ENCODE measurements around the gene TLR1.

Gene TLR1

GRCh38 chr4:38785041-38785790, 19.4 kb downstream of the TLR1 start:
- TF ChIP-seq, protein P1, sequence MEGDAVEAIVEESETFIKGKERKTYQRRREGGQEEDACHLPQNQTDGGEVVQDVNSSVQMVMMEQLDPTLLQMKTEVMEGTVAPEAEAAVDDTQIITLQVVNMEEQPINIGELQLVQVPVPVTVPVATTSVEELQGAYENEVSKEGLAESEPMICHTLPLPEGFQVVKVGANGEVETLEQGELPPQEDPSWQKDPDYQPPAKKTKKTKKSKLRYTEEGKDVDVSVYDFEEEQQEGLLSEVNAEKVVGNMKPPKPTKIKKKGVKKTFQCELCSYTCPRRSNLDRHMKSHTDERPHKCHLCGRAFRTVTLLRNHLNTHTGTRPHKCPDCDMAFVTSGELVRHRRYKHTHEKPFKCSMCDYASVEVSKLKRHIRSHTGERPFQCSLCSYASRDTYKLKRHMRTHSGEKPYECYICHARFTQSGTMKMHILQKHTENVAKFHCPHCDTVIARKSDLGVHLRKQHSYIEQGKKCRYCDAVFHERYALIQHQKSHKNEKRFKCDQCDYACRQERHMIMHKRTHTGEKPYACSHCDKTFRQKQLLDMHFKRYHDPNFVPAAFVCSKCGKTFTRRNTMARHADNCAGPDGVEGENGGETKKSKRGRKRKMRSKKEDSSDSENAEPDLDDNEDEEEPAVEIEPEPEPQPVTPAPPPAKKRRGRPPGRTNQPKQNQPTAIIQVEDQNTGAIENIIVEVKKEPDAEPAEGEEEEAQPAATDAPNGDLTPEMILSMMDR (IDR thresholded peaks at IDR 0.05; ENCODE audit: insufficient read depth, low read depth, low read length, missing control alignments), result no peak
- peak; percentile 70 for DNase-seq (ENCODE audit: low read depth)
- no peak overlapping the region for H3K4me3 ChIP-seq (ENCODE audit: low read length)

DNA sequence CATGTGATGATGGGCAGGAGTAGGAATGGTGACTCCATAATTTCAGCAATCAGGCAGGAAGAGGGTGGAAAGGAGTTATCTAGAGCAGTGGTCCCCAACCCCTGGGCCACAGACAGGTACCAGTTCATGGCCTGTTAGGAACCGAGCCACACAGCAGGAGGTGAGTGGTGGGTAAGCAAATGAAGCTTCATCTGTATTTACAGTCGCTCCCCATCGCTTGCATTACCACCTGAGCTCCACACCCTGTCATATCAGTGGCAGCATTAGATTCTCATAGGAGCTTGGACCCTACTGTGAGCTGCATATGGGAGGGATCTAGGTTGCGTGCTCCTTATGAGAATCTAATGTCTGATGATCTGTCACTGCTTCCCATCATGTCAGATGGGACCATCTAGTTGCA, 20.4 kb downstream of the TLR1 start:
- TF ChIP-seq, protein P1 (IDR thresholded peaks at IDR 0.05; ENCODE audit: insufficient read depth, low read depth, low read length, missing control alignments), result no peak
- DNase-seq (ENCODE audit: low read depth), result no peak
- H3K4me3 ChIP-seq (ENCODE audit: low read length), result no peak overlapping the region

- DNase-seq (ENCODE audit: low read depth), result no peak
- no peak overlapping the region for H3K4me3 ChIP-seq (ENCODE audit: low read length)
- TF ChIP-seq, protein P1 (IDR thresholded peaks at IDR 0.05; ENCODE audit: insufficient read depth, low read depth, low read length, missing control alignments), result no peak
These were observed 21.5 kb downstream of the TLR1 start for GRCh38 chr4:38783109-38783460.

DNA sequence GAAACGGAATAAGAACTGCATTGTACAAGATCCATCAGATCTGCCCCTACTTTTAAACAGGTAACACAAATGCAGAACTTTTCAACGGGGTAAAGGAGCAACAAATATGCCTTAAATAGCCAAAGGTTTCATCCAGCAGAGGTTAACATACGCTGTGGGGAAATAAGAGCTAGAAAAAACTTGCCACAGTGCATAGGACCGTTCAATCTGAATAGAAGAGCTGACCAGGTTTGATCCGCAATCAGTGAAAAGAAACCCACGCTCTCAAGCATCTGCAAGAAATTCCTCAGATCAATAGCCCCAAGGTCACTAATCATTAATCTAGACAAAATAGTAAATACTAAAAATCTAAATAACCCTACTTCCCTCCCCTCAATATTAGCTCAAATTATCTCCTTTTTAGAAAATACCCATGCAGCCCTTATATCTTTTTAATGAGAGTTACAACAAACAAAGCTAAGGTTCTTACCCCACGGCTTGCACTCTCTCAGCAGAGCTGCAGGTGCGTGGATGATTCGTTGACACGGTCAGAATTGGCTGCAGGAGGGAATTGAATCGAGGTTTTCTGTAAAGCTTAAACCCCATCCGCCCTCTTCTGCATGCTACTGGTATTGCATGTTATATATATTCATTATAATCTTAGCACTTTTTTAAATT, 22.0 kb downstream of the TLR1 start, which contains the start of gene TLR10:
TLR10 (minus strand) TSS at position 539 of the 657 bp plus-strand sequence. CDS start 7,400 bp downstream, outside the sequence.
- DNase-seq (ENCODE audit: low read depth), result peak; percentile 67
- H3K4me3 ChIP-seq (ENCODE audit: low read length), result no peak within 1 kb of the TSS
- TF ChIP-seq, protein P1 (IDR thresholded peaks at IDR 0.05; ENCODE audit: insufficient read depth, low read depth, low read length, missing control alignments), result peak; percentile 69

DNA sequence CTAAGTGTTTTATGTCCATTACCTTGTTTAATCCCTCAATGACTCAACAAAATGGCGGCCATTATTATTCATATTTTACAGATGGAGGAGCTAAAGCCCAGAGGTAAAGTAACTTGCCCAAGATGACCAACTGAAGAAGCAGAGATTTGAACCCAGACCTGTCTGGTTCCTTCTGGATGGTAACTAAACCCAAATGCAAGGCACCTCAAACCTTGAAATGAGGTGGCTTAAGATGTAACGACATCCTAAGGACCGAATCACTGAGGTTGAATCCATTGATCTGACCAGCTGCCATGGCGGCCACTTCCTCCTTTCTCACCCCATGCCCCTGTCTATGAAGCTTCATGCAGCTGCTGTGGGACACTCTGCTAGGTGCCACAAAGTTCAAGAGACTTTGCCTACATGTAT, 22.7 kb downstream of the TLR1 start:
- H3K4me3 ChIP-seq (ENCODE audit: low read length), result no peak overlapping the region
- no peak for DNase-seq (ENCODE audit: low read depth)
- TF ChIP-seq, protein P1 (IDR thresholded peaks at IDR 0.05; ENCODE audit: insufficient read depth, low read depth, low read length, missing control alignments), result no peak

DNA sequence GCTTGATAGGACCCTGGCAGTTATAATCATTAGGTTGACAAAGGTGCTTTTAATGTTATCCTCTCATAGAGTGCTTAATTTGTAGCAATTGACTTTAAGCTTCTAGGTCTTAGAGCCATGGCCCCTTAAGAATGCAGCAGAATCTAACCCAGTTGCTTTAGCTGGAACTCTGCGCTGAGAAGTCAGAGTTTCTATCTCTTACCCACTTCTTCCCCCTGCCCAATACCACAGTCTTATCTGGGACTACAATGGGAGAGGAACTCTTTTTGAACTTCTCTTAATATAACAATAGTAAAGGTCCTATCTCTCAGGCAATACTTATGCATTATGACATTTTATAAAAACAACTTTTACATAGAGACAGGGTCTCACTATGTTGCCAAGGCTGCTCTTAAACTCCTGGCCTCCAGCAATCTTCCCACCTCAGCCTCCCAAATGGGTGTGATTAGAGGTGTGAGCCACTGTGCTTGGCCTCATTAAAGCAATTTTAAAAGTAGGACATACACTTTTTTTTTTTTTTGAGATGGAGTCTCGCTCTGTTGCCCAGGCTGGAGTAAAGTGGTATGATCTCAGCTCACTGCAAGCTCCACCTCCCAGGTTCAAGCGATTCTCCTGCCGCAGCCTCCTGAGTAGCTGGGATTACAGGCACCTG, 23.6 kb downstream of the TLR1 start:
- H3K4me3 ChIP-seq (ENCODE audit: low read length), result no peak overlapping the region
- TF ChIP-seq, protein P1 (IDR thresholded peaks at IDR 0.05; ENCODE audit: insufficient read depth, low read depth, low read length, missing control alignments), result no peak
- DNase-seq (ENCODE audit: low read depth), result no peak

Data from epithelial cell of esophagus (primary cell).